ENCODE data around the gene PLAC8L1. TPM values are rescaled to one million over a fixed set of nuclear protein-coding genes. Genes with fewer than 3 reads are reported as not detected.

PLAC8L1 gene
- total RNA-seq, 6 experiments from 2014 or later = not detected

DNA sequence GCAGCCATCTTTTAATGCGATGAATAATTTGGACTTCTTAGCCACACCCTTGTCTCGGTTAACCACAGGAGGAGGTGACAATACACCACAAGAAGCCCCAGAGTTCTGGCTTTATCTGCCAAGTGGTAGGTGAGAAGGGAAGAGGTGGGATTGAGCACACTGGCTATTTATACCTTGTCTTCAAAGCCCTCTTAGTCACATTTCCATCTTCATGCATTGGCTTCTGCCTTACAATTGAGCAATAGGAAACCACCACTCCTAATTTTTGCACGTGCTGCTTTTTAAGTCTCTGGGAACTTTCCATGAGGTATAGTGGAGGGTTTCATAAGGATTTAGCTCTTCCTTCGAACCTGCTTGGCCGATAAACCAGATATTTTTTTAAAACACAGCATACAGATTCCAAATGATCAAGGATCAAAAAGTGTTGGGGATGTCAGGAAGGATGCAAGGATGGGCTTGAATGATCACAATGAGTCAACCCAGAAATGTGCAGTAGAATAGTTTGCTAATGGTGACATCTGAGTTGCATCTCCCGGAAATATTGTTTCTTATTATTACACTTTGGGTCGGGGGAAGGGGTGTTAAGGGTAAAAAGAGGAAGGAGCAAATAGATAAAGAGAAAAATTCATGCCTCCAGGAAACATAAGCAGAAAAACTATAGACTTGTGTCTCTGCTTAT lies 25.5 kb downstream of the PLAC8L1 start:
- no peak overlapping the region for H3K4me3 ChIP-seq
- TF ChIP-seq, protein P1, sequence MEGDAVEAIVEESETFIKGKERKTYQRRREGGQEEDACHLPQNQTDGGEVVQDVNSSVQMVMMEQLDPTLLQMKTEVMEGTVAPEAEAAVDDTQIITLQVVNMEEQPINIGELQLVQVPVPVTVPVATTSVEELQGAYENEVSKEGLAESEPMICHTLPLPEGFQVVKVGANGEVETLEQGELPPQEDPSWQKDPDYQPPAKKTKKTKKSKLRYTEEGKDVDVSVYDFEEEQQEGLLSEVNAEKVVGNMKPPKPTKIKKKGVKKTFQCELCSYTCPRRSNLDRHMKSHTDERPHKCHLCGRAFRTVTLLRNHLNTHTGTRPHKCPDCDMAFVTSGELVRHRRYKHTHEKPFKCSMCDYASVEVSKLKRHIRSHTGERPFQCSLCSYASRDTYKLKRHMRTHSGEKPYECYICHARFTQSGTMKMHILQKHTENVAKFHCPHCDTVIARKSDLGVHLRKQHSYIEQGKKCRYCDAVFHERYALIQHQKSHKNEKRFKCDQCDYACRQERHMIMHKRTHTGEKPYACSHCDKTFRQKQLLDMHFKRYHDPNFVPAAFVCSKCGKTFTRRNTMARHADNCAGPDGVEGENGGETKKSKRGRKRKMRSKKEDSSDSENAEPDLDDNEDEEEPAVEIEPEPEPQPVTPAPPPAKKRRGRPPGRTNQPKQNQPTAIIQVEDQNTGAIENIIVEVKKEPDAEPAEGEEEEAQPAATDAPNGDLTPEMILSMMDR (IDR thresholded peaks at IDR 0.05) = no peak
- no peak for TF ChIP-seq POLR2A (IDR thresholded peaks at IDR 0.05)
- peaks cover 0 to 8% (median 0%) of the 10 kb centered on the region in 4 donors for H3K4me1 ChIP-seq
- no peak for DNase-seq
- 48% methylated on average over 7 of the region's 7 CpGs for WGBS (ENCODE audit: insufficient coverage, low coverage, low lambda C conversion rate, missing lambda C conversion rate)
- H3K36me3 ChIP-seq = no peaks in the 10 kb centered on the region
- no peak for ATAC-seq
- H3K9me3 ChIP-seq = no peaks in the 10 kb centered on the region
- no peak overlapping the region for H3K27ac ChIP-seq
- intact Hi-C loops (cut with DNase I) = no loop called here
- no peaks in the 10 kb centered on the region for H3K27me3 ChIP-seq

DNA sequence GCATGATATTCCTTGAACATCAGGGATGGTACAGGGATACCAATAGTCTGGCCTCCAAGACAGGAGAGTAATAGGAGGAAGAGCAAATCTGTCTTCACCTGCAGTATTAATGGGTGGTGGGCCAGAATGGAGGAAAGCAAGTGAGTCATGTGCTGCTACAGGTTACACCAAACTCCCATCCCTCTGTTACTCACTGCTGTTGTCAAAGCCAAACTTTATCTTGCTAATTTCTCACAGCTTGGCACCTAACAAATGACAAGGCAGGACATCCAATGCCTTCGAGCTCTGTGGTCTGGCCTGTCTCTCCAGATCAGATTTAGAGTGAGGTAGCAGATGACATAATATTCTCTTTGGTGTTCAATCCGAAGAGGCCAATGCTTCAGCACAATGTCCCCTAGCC lies 26.8 kb downstream of the PLAC8L1 start:
- no peak overlapping the region for H3K4me3 ChIP-seq

DNA sequence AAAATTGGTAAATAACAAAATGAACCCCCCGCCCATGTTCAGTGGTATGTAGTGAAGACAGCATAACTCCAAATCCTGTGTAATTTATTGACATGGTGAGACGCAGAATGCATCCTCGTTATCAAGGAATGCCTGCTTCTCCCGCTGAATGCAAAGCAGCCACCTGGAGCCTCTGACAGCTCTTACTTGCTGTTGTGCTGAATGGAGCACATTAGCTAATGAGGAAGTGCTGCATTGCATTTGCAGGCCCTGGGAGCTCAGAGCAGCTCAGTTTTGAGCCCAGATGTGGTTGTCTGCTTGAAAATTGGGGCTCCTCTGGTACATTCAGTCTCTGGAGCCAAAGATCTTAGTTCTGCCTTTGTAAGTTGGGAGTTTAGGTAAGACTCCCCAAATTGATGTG lies 28.9 kb downstream of the PLAC8L1 start:
- intact Hi-C loops (cut with DNase I) = no loop called here
- Histone ChIP-seq H3K4me3 (no peak overlapping the region), H3K4me1 (no peaks in the 10 kb centered on the region), H3K27ac (no peak overlapping the region), H3K9me3 (no peaks in the 10 kb centered on the region), H3K27me3 (no peaks in the 10 kb centered on the region), H3K36me3 (no peaks in the 10 kb centered on the region)
- DNase-seq (no peak), ATAC-seq (no peak)
- WGBS (ENCODE audit: insufficient coverage, low coverage, low lambda C conversion rate, missing lambda C conversion rate) = 77% methylated on average over 4 of the region's 4 CpGs
- no peak for TF ChIP-seq POLR2A (IDR thresholded peaks at IDR 0.05)
- TF ChIP-seq, protein P1 (IDR thresholded peaks at IDR 0.05) = no peak

More for the DNA sequence above, 26.8 kb downstream of the PLAC8L1 start:
- TF ChIP-seq POLR2A (IDR thresholded peaks at IDR 0.05) = no peak
- TF ChIP-seq, protein P1 (IDR thresholded peaks at IDR 0.05) = no peak
- Histone ChIP-seq H3K36me3 (no peaks in the 10 kb centered on the region), H3K27me3 (no peaks in the 10 kb centered on the region), H3K9me3 (no peaks in the 10 kb centered on the region), H3K27ac (no peak overlapping the region), H3K4me1 (peaks cover 0 to 8% (median 0%) of the 10 kb centered on the region in 4 donors)
- intact Hi-C loops (cut with DNase I) = no loop called here
- no peak for ATAC-seq
- no peak for DNase-seq
- WGBS (ENCODE audit: insufficient coverage, low coverage, low lambda C conversion rate, missing lambda C conversion rate) = 36% methylated on average over 1 of the region's 2 CpGs

DNA sequence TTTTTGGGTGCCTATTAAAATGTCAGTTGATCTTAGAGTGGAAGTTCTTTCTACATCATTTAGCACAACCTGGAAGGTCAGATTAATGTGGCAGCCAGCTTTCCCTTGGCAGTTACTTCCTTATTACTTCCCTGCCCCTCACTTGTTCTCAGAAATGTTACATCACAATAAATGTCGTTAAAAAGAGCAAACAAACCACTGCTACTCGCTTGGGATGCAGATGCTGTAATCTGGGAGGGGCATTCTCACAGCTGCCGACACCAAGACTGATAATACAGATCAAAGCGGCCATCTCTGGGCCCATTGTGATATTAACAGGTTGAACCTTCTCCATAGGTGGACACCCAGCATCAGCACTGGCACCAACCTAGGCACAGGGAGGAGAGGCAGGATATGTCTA lies 29.3 kb downstream of the PLAC8L1 start:
- TF ChIP-seq POLR2A (IDR thresholded peaks at IDR 0.05) = no peak
- TF ChIP-seq, protein P1 (IDR thresholded peaks at IDR 0.05) = no peak
- 40% methylated on average over 4 of the region's 4 CpGs for WGBS (ENCODE audit: insufficient coverage, low coverage, low lambda C conversion rate, missing lambda C conversion rate)
- no peak for DNase-seq
- H3K4me1 ChIP-seq = no peaks in the 10 kb centered on the region
- intact Hi-C loops (cut with DNase I) = no loop called here
- H3K4me3 ChIP-seq = no peak overlapping the region
- H3K27me3 ChIP-seq = no peaks in the 10 kb centered on the region
- no peak for ATAC-seq
- no peaks in the 10 kb centered on the region for H3K36me3 ChIP-seq
- H3K9me3 ChIP-seq = no peaks in the 10 kb centered on the region
- no peak overlapping the region for H3K27ac ChIP-seq
